Neural cell (in vitro differentiated cells): ENCODE measurements around the gene MAPK11. TPM values are rescaled to one million over a fixed set of nuclear protein-coding genes. Genes with fewer than 3 reads are reported as not detected.

ENCODE experiments used
- H2AFZ ChIP-seq: fragments of 200-600, 300-800 bp; sonication (generic), shearing (Covaris generic); 2 replicates; pipeline ENCODE4 v1.6.0; 2014; ENCODE audit warnings: low read depth, mild to moderate bottlenecking, antibody characterized with exemption, low read length, moderate library complexity
- H3F3A ChIP-seq: fragments of 200-600 bp; shearing (Covaris generic); 2 replicates; pipeline ENCODE4 v1.6.1; 2016; ENCODE audit warnings: mild to moderate bottlenecking, moderate library complexity, mixed read lengths, antibody characterized with exemption, low read length; ENCODE audit not compliant: insufficient read depth, poor library complexity, severe bottlenecking
- H3K27ac ChIP-seq: fragments of 200-600, 300-800 bp; sonication (generic), shearing (Covaris generic); 2 replicates; pipeline ENCODE4 v1.5.1; 2014; ENCODE audit warnings: mild to moderate bottlenecking, low read length, moderate library complexity
- H3K27me3 ChIP-seq: fragments of 300-800, 200-600 bp; sonication (generic), shearing (Covaris generic); 2 replicates; pipeline ENCODE4 v1.6.0; 2014; ENCODE audit warnings: mild to moderate bottlenecking, low read depth, low read length, moderate library complexity; ENCODE audit not compliant: insufficient read depth
- H3K36me3 ChIP-seq: fragments of 300-800, 200-600 bp; sonication (generic), shearing (Covaris generic); 2 replicates; pipeline ENCODE4 v1.5.1; 2014; ENCODE audit warnings: mild to moderate bottlenecking, antibody characterized with exemption, low read length, moderate library complexity; ENCODE audit not compliant: insufficient read depth
- H3K4me2 ChIP-seq: fragments of 300-800, 200-600 bp; sonication (generic), shearing (Covaris generic); 2 replicates; pipeline ENCODE4 v1.6.0; 2014; ENCODE audit warnings: mild to moderate bottlenecking, low read length
- H3K4me3 ChIP-seq: fragments of 300-800, 200-600 bp; sonication (generic), shearing (Covaris generic); 2 replicates; pipeline ENCODE4 v1.5.1; 2014; ENCODE audit warnings: mild to moderate bottlenecking, low read length, moderate library complexity
- H3K79me2 ChIP-seq: fragments of 200-600 bp; shearing (Covaris generic); replicated peaks from 2 replicates; pipeline ENCODE4 v1.6.0; 2014; ENCODE audit warnings: mild to moderate bottlenecking, low read length, moderate library complexity; ENCODE audit not compliant: insufficient read depth
- H3K9ac ChIP-seq: fragments of 300-800, 200-600 bp; sonication (generic), shearing (Covaris generic); 2 replicates; pipeline ENCODE4 v1.6.1; 2016; ENCODE audit warnings: mild to moderate bottlenecking, low read length, mixed read lengths
- H3K9me2 ChIP-seq: fragments of 200-600 bp; shearing (Covaris generic); 2 replicates; pipeline ENCODE4 v1.6.1; 2016; ENCODE audit warnings: mild to moderate bottlenecking, low read length, mixed read lengths; ENCODE audit not compliant: insufficient read depth
- H3K9me3 ChIP-seq: fragments of 200-600, 300-800 bp; sonication (generic), shearing (Covaris generic); 2 replicates; pipeline ENCODE4 v1.6.1; 2016; ENCODE audit warnings: mild to moderate bottlenecking, mixed run types, low read length, moderate library complexity, mixed read lengths
- H4K20me1 ChIP-seq: fragments of 200-600 bp; shearing (Covaris generic); 2 replicates; pipeline ENCODE4 v1.6.1; 2016; ENCODE audit warnings: mild to moderate bottlenecking, mixed run types; ENCODE audit not compliant: insufficient read depth
- EP300 ChIP-seq: fragments of 450-650 bp; conservative IDR thresholded peaks from 2 replicates; pipeline ENCODE4 v1.6.1; 2014; ENCODE audit warnings: antibody characterized with exemption, mild to moderate bottlenecking, moderate library complexity; ENCODE audit not compliant: poor library complexity, severe bottlenecking
- EZH2 ChIP-seq: fragments of 200-600, 300-800 bp; shearing (Covaris generic), sonication (generic); IDR thresholded peaks from 2 replicates; pipeline ENCODE4 v1.6.1; 2014; ENCODE audit warnings: antibody characterized with exemption, low read length, borderline replicate concordance, mild to moderate bottlenecking; ENCODE audit not compliant: insufficient read depth, poor library complexity, severe bottlenecking
- MXI1 ChIP-seq: fragments of 450-650 bp; conservative IDR thresholded peaks from 2 replicates; pipeline ENCODE4 v1.6.1; 2014; ENCODE audit warnings: antibody characterized with exemption, mild to moderate bottlenecking; ENCODE audit not compliant: poor library complexity, severe bottlenecking
- POLR2AphosphoS5 ChIP-seq: IDR thresholded peaks from 2 replicates; pipeline ENCODE4 v1.6.1; 2012
- RAD21 ChIP-seq: fragments of 450-650 bp; conservative IDR thresholded peaks from 2 replicates; pipeline ENCODE4 v1.6.1; 2014; ENCODE audit warnings: antibody characterized with exemption, mild to moderate bottlenecking, moderate library complexity
- REST ChIP-seq: IDR thresholded peaks from 2 replicates; pipeline ENCODE4 v1.6.1; 2012; ENCODE audit warnings: borderline replicate concordance
- SMC3 ChIP-seq: fragments of 450-650 bp; conservative IDR thresholded peaks from 2 replicates; pipeline ENCODE4 v1.6.1; 2014; ENCODE audit warnings: antibody characterized with exemption, mild to moderate bottlenecking, moderate library complexity; ENCODE audit not compliant: poor library complexity
- TAF1 ChIP-seq: IDR thresholded peaks from 2 replicates; pipeline ENCODE4 v1.6.1; 2012; ENCODE audit warnings: low read depth
- polyA plus RNA-seq: library from polyadenylated mRNA; depleted of rRNA; stranded (reverse); fragments of >200 nt; gene quantifications from 2 replicates; pipeline ENCODE4 v1.2.3, GENCODE V29; 2014
- TF ChIP-seq, protein P1 (sequence below): fragments of 450-650 bp; IDR thresholded peaks from 2 replicates; pipeline ENCODE4 v1.5.1; 2014; ENCODE audit warnings: antibody characterized with exemption, mild to moderate bottlenecking, moderate library complexity; ENCODE audit not compliant: poor library complexity, severe bottlenecking

MAPK11 gene
- polyA plus RNA-seq, 1 donor from 2014 or later = 36.3 TPM

- Histone ChIP-seq H3K9me3 (no peaks in the 10 kb centered on the region), H3F3A (no peaks in the 10 kb centered on the region), H3K27me3 (no peaks in the 10 kb centered on the region), H4K20me1 (no peaks in the 10 kb centered on the region), H3K4me2 (no peak overlapping the region), H3K36me3 (no peaks in the 10 kb centered on the region), H3K9ac (no peak overlapping the region), H3K4me3 (no peak overlapping the region), H3K79me2 (no peaks in the 10 kb centered on the region), H3K27ac (no peak overlapping the region), H3K9me2 (no peaks in the 10 kb centered on the region), H2AFZ (no peak overlapping the region)
- TF ChIP-seq, protein P1, sequence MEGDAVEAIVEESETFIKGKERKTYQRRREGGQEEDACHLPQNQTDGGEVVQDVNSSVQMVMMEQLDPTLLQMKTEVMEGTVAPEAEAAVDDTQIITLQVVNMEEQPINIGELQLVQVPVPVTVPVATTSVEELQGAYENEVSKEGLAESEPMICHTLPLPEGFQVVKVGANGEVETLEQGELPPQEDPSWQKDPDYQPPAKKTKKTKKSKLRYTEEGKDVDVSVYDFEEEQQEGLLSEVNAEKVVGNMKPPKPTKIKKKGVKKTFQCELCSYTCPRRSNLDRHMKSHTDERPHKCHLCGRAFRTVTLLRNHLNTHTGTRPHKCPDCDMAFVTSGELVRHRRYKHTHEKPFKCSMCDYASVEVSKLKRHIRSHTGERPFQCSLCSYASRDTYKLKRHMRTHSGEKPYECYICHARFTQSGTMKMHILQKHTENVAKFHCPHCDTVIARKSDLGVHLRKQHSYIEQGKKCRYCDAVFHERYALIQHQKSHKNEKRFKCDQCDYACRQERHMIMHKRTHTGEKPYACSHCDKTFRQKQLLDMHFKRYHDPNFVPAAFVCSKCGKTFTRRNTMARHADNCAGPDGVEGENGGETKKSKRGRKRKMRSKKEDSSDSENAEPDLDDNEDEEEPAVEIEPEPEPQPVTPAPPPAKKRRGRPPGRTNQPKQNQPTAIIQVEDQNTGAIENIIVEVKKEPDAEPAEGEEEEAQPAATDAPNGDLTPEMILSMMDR = no peak
- TF ChIP-seq REST = no peak
- TF ChIP-seq MXI1 = no peak
- no peak for TF ChIP-seq EZH2
- TF ChIP-seq EP300 = no peak
- no peak for TF ChIP-seq SMC3
- no peak for TF ChIP-seq POLR2AphosphoS5
- no peak for TF ChIP-seq RAD21
- no peak for TF ChIP-seq TAF1
Observed at GRCh38 chr22:50220603-50221409, 49.4 kb downstream of the MAPK11 start.

GRCh38 chr22:50219800-50220602 is 50.2 kb downstream of the MAPK11 start:
- H4K20me1 ChIP-seq = no peaks in the 10 kb centered on the region

More at GRCh38 chr22:50219800-50220602, 50.2 kb downstream of the MAPK11 start:
- Histone ChIP-seq H3K27me3 (no peaks in the 10 kb centered on the region), H3K9me2 (no peaks in the 10 kb centered on the region), H3K4me3 (no peak overlapping the region), H2AFZ (no peak overlapping the region), H3K36me3 (no peaks in the 10 kb centered on the region), H3K27ac (no peak overlapping the region), H3K4me2 (no peak overlapping the region), H3F3A (no peaks in the 10 kb centered on the region), H3K9me3 (no peaks in the 10 kb centered on the region), H3K79me2 (no peaks in the 10 kb centered on the region), H3K9ac (no peak overlapping the region)
- TF ChIP-seq, protein P1 = no peak
- no peak for TF ChIP-seq EP300
- no peak for TF ChIP-seq EZH2
